WERI-Rb-1 (cell line): ENCODE measurements around the gene PAX7.

Experiments
- DNase-seq: peaks from one replicate; pipeline ENCODE4 v3.0.0-alpha.2; 2020
- H3K27ac ChIP-seq: fragments of 250-450 bp; sonication (Bioruptor Pico); 2 replicates; pipeline ENCODE4 v1.5.1; 2020; ENCODE audit warnings: mild to moderate bottlenecking, moderate library complexity
- H3K27me3 ChIP-seq: fragments of 250-450 bp; sonication (Bioruptor Pico); 2 replicates; pipeline ENCODE4 v1.5.1; 2021; ENCODE audit warnings: mild to moderate bottlenecking, low read depth, moderate library complexity; ENCODE audit not compliant: insufficient read depth, severe bottlenecking
- H3K36me3 ChIP-seq: fragments of 250-450 bp; sonication (Bioruptor Pico); 2 replicates; pipeline ENCODE4 v1.5.1; 2020; ENCODE audit warnings: mild to moderate bottlenecking, moderate library complexity
- H3K4me3 ChIP-seq: 2 replicates; pipeline ENCODE4 v1.5.1; 2011; ENCODE audit warnings: low read depth, mild to moderate bottlenecking, control low read depth, low read length
- H3K9me3 ChIP-seq: fragments of 250-450 bp; sonication (Bioruptor Pico); 2 replicates; pipeline ENCODE4 v1.5.1; 2021; ENCODE audit warnings: mild to moderate bottlenecking, moderate library complexity; ENCODE audit not compliant: severe bottlenecking
- CTCF ChIP-seq: IDR thresholded peaks from 2 replicates; pipeline ENCODE4 v1.5.1; 2011; ENCODE audit warnings: low read depth, mild to moderate bottlenecking, control low read depth, inconsistent platforms, low read length

The PAX7 gene

DNA sequence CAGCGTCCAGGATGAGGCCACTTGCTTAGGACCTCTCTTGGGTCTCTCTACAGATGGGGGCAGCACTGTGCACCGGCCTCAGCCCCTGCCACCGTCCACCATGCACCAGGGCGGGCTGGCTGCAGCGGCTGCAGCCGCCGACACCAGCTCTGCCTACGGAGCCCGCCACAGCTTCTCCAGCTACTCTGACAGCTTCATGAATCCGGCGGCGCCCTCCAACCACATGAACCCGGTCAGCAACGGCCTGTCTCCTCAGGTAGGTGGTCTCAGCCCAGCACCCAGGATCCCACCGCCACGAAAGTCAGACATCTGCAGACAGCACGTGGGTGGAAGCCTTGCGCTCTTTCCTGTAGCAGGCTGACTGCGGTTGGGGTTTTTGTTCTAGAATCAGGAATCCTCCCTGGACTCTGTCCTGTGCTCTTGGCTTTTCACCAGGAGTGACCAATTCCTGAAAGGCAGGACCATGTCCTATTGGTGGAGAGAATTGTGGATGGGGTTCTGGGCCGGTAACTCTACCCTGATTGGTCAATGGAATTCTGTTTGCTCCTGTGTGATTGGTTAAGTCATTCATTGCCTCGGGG lies 72.5 kb downstream of the PAX7 start:
- Histone ChIP-seq H3K27me3 (no peaks in the 10 kb centered on the region), H3K36me3 (no peaks in the 10 kb centered on the region), H3K4me3 (no peak overlapping the region), H3K27ac (no peak overlapping the region), H3K9me3 (no peaks in the 10 kb centered on the region)
- TF ChIP-seq CTCF = 0 out of 2 replicates have a peak, but pooled peaks have one; percentile 39
- DNase-seq = no peak

DNA sequence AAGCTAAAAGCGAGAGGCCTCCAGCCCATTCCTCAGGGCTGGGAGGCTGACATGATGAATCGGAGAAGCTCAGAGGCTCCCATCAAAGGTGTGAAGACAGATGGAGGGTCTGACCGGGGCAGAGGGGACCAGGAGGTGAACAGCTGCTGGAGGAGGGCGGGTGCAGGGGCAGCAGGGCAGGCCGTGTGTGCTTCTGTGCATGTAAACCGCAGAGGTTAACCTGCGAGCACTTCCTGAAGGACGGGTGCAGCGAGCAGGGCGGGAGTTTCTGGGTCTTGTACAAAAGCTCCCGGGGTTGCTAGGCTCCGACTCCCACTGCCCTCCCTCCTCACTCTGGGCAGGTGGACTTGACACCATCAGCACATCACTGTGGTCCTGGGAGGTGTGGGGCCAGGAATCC lies 75.2 kb downstream of the PAX7 start:
- H3K9me3 ChIP-seq = no peaks in the 10 kb centered on the region
- peak; percentile 67 for DNase-seq
- TF ChIP-seq CTCF = no peak

GRCh38 chr1:18707696-18708257 lies 77.1 kb downstream of the PAX7 start:
- peak overlapping the region; percentile 60 for H3K27ac ChIP-seq
- no peaks in the 10 kb centered on the region for H3K36me3 ChIP-seq
- no peak overlapping the region for H3K4me3 ChIP-seq
- H3K9me3 ChIP-seq = no peaks in the 10 kb centered on the region
- no peak for TF ChIP-seq CTCF
- no peaks in the 10 kb centered on the region for H3K27me3 ChIP-seq
- DNase-seq = peak; percentile 87

More for the DNA sequence above, 75.2 kb downstream of the PAX7 start:
- no peak overlapping the region; the same call in 1 of the 2 replicates for H3K27ac ChIP-seq
- no peaks in the 10 kb centered on the region for H3K27me3 ChIP-seq
- no peaks in the 10 kb centered on the region for H3K36me3 ChIP-seq
- H3K4me3 ChIP-seq = no peak overlapping the region

GRCh38 chr1:18710002-18710401 lies 79.4 kb downstream of the PAX7 start:
- Histone ChIP-seq H3K4me3 (no peak overlapping the region), H3K9me3 (no peaks in the 10 kb centered on the region), H3K27me3 (no peaks in the 10 kb centered on the region), H3K27ac (no peak overlapping the region), H3K36me3 (no peaks in the 10 kb centered on the region)
- no peak for DNase-seq
- TF ChIP-seq CTCF = no peak

- Histone ChIP-seq H3K36me3 (no peaks in the 10 kb centered on the region), H3K9me3 (no peaks in the 10 kb centered on the region), H3K27me3 (no peaks in the 10 kb centered on the region), H3K4me3 (no peak overlapping the region), H3K27ac (no peak overlapping the region)
- DNase-seq = no peak
- no peak for TF ChIP-seq CTCF
Measured at GRCh38 chr1:18711003-18711402, 80.4 kb downstream of the PAX7 start.
